Lower leg skin (tissue), 4 donors: Measurements from ENCODE around the gene KIF1A. TPM values are rescaled to one million over a fixed set of nuclear protein-coding genes. Genes with fewer than 3 reads are reported as not detected.

Experiments
- DNase-seq, 2 donors: peaks; one replicate each; pipeline ENCODE4 v3.0.0-alpha.2; 2019; ENCODE audit warnings: low spot score in 2 of 2
- H3K4me3 ChIP-seq: fragments of 200-600 bp; sonication (generic); 2 replicates; pipeline ENCODE4 v1.5.1; 2017; ENCODE audit warnings: mild to moderate bottlenecking, low read depth; ENCODE audit not compliant: poor library complexity, severe bottlenecking
- CTCF ChIP-seq, 3 donors: fragments of 450-650 bp; IDR thresholded peaks; one replicate each; pipeline ENCODE4 v1.5.1; 2016; ENCODE audit warnings: antibody characterized with exemption in 3 of 3, mild to moderate bottlenecking in 3 of 3, moderate library complexity in 2 of 3
- POLR2A ChIP-seq, 2 donors: fragments of 450-650 bp; IDR thresholded peaks; one replicate each; pipeline ENCODE4 v1.6.1; 2016 to 2017; ENCODE audit warnings: antibody characterized with exemption in 2 of 2, mild to moderate bottlenecking in 1 of 2, moderate library complexity in 1 of 2
- WGBS, 2 donors: methylation state at CpG; one replicate each; pipeline ENCODE4 v1.1.5; 2018; 5-methylcytosine and 5-hydroxymethylcytosine counted together
- intact Hi-C: fragments of 100-400 bp; cut with DNase I; formaldehyde crosslinking; loops from one replicate; pipeline ENCODE4 v1.15.0; 2023; ENCODE audit warnings: low total_unique reads
- total RNA-seq, 4 donors: library from RNA; depleted of rRNA; stranded (reverse); fragments of >200 nt; gene quantifications; one replicate each; pipeline ENCODE4 v1.1.0, GENCODE V29; 2016

The KIF1A gene
- total RNA-seq, 4 donors from 2014 or later: 0.76 to 4.3 (median 3.0) TPM

GRCh38 chr2:240735476-240735875, 84.5 kb downstream of the KIF1A start:
- whole genome bisulfite sequencing, 2 donors: 88 to 93% methylated on average over 10 of the region's 10 CpGs
- TF ChIP-seq CTCF (IDR thresholded peaks at IDR 0.05) (no peak), POLR2A (IDR thresholded peaks at IDR 0.05) (no peak)
- no peak for DNase-seq
- intact Hi-C loops: no loop called here
- H3K4me3 ChIP-seq: no peak overlapping the region

- intact Hi-C loops: no loop called here
- 92 to 94% methylated on average over 13 to 17 of the region's 17 CpGs for WGBS, 2 donors
- no peak overlapping the region for H3K4me3 ChIP-seq
- TF ChIP-seq POLR2A (IDR thresholded peaks at IDR 0.05) (no peak), CTCF (IDR thresholded peaks at IDR 0.05) (no peak)
- DNase-seq: no peak
These were observed 85.3 kb downstream of the KIF1A start for GRCh38 chr2:240734756-240735155.

- DNase-seq: no peak
- TF ChIP-seq CTCF (IDR thresholded peaks at IDR 0.05) (no peak), POLR2A (IDR thresholded peaks at IDR 0.05) (no peak)
- intact Hi-C loops: no loop called here
- H3K4me3 ChIP-seq: no peak overlapping the region
- 61 to 67% methylated on average over 24 of the region's 24 CpGs for WGBS, 2 donors
These were observed 86.1 kb downstream of the KIF1A start for GRCh38 chr2:240733803-240734495.

- intact Hi-C loops: no loop called here
- TF ChIP-seq POLR2A (IDR thresholded peaks at IDR 0.05): no peak
- no peak for TF ChIP-seq CTCF (IDR thresholded peaks at IDR 0.05)
These were observed 87.0 kb downstream of the KIF1A start for GRCh38 chr2:240732911-240733622.

GRCh38 chr2:240732184-240732583, 87.8 kb downstream of the KIF1A start:
- TF ChIP-seq CTCF (IDR thresholded peaks at IDR 0.05): no peak
- no peak for TF ChIP-seq POLR2A (IDR thresholded peaks at IDR 0.05)
- H3K4me3 ChIP-seq: no peak overlapping the region
- intact Hi-C loops: no loop called here
- WGBS, 2 donors: 74 to 82% methylated on average over 5 of the region's 5 CpGs
- DNase-seq: no peak

More at GRCh38 chr2:240732911-240733622, 87.0 kb downstream of the KIF1A start:
- 66 to 72% methylated on average over 7 to 8 of the region's 10 CpGs for WGBS, 2 donors
- DNase-seq: no peak
- H3K4me3 ChIP-seq: no peak overlapping the region
